Epithelial cell of proximal tubule (primary cell): ENCODE results near the gene C9orf85. TPM values are rescaled to one million over a fixed set of nuclear protein-coding genes. Genes with fewer than 3 reads are reported as not detected.

Source experiments
- DNase-seq: peaks from one replicate; pipeline ENCODE4 v3.0.0-alpha.2; 2011; ENCODE audit warnings: low read depth
- H3K4me3 ChIP-seq: 2 replicates; pipeline ENCODE4 v1.5.1; 2011; ENCODE audit warnings: low read depth, mild to moderate bottlenecking, low read length
- total RNA-seq: library from RNA; depleted of rRNA; stranded (reverse); fragments of >200 nt; gene quantifications from 2 replicates; pipeline ENCODE4 v1.2.3, GENCODE V29; 2015
- TF ChIP-seq, protein P1 (sequence below): conservative IDR thresholded peaks from 2 replicates; pipeline ENCODE4 v1.5.1; 2012; ENCODE audit warnings: low read depth, mild to moderate bottlenecking, low read length

C9orf85 gene
- total RNA-seq, 1 donor from 2014 or later, result 12.9 TPM

DNA sequence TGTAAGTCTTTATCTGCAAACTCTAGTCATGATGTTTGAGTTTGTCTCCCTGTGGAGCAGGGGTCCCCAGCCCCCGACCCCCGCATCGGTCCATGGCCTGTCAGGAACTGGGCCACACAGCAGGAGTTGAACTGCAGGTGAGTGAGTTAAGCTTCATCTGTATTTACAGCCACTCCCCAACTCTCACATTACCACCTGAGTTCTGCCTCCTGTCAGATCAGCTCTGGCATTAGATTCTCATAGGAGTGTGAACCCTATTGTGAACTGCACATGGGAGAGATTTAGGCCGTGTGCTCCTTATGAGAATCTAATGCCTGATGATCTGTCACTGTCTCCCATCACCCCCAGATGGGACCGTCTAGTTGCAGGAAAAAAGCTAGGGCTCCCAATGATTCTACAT, 7.0 kb downstream of the C9orf85 start:
- H3K4me3 ChIP-seq, result no peak overlapping the region
- DNase-seq, result no peak
- TF ChIP-seq, protein P1, sequence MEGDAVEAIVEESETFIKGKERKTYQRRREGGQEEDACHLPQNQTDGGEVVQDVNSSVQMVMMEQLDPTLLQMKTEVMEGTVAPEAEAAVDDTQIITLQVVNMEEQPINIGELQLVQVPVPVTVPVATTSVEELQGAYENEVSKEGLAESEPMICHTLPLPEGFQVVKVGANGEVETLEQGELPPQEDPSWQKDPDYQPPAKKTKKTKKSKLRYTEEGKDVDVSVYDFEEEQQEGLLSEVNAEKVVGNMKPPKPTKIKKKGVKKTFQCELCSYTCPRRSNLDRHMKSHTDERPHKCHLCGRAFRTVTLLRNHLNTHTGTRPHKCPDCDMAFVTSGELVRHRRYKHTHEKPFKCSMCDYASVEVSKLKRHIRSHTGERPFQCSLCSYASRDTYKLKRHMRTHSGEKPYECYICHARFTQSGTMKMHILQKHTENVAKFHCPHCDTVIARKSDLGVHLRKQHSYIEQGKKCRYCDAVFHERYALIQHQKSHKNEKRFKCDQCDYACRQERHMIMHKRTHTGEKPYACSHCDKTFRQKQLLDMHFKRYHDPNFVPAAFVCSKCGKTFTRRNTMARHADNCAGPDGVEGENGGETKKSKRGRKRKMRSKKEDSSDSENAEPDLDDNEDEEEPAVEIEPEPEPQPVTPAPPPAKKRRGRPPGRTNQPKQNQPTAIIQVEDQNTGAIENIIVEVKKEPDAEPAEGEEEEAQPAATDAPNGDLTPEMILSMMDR, result no peak

DNA sequence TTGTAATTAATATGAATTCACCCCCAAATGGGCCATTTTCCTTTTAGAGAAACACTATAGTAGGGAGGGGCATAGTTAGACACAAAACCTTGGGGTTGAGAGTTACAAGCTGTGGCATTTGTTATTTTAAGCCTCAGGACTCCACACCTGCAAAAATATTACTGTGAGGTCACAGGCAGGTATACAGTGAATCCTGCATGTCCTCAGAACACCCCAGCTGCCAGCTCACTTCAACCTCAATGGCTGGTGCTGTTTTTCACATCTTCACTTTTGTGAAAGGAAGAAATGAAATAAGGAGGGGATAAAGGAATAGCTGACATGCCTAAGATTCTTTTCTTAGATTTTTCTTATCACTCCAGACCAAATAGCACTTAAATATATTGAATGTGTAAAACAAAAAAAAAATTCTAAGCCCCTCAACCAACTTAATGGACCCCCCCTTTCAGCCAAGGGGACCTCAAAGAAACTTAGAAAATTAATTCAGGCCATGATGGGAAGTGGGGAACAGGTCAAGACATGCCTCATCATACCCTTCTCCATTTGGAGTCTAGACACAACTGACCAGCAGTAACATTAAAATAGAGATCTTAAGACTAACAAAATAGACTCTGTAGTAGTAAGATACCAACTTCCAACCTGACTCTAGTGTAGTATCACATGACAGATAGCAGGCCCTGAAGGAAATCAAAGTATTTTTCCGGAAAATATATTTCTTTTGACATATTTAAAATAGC, 9.2 kb downstream of the C9orf85 start:
- no peak overlapping the region for H3K4me3 ChIP-seq
- TF ChIP-seq, protein P1, result no peak
- DNase-seq, result no peak

DNA sequence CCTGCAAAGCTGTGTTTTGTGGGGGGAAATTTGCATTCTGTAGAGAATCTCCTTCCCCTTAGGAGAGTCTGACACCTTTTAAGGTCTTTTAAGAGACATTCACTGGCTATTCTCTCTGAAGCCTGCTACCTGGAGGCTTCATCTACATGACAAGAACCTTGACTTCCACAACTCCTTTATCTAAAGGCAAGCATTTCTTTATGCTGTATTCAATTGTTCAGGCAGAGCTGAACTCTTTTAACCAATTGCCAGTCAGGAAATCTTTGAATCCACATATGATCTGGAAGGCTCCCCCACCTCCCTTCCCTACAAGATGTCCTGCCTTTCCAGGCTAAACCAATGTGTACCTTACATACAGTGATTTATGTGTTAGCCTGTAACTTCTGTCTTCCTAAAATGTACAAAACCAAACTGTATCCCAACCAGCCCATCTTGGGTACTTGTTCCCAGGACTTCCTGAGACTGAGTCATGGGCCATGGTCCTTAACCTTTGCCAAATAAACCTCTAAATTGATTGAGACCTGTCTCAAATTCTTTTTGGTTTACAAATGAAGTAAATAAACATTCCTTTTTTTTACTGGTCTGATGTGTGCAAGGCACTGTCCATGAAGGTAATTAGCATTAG, 9.9 kb downstream of the C9orf85 start:
- DNase-seq, result no peak
- TF ChIP-seq, protein P1, result no peak
- H3K4me3 ChIP-seq, result no peak overlapping the region

DNA sequence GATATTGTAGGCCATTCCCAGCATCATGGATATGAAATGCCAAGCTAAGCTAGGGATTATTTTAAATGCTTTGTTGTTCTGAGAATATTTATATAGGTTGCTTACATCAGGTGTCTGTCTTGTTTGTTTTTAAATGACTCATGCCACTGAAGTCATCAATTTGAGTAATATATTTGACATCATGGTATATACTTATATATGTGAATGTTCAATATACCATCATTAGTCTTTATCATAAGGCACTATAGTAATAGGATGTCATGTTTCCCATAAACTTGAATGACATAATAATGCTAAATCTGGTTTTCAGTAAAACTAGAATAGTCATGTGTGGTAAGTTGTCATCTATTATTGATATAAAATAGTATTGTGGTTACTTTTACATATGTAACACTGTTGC, 13.1 kb downstream of the C9orf85 start:
- TF ChIP-seq, protein P1, result no peak
- H3K4me3 ChIP-seq, result no peak overlapping the region
- DNase-seq, result no peak

DNA sequence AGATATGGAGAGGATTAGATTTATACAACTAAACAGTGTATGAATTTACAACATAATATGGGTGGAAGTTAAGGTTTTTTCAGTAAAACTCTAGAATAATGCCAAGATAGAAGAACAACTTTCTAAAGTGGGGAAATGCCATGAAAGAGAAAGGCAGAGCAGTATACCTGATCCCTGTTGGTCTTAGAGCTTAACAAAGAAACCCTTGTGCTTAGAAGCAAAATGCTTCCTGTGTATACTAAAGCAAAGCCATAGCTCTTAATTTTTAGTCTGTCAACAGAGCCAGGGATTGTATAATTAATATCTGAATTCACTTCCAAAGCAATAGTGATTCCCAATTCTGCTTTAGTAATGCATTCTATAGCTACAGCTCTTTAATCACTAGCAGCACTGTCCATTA, 14.4 kb downstream of the C9orf85 start:
- TF ChIP-seq, protein P1, result no peak
- DNase-seq, result no peak
- H3K4me3 ChIP-seq, result no peak overlapping the region

DNA sequence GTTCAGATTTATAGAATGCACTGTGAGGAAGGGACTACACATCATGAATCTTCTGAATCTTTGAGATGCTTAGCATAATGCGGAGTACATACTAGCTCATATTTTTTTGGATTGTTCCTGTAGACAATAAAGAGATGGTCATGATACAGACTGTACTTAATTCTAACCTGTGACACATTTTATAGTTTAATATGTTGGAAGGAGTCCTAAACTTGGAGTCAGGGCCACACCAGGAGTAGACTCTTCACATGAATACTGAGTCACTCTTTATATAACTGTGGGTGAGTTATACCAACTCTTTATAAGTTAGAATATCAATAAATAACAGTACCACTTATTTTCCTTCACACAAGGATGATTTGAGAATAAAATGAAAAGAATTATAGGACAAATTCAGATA, 16.9 kb downstream of the C9orf85 start:
- DNase-seq, result no peak
- TF ChIP-seq, protein P1, result no peak
- H3K4me3 ChIP-seq, result no peak overlapping the region

DNA sequence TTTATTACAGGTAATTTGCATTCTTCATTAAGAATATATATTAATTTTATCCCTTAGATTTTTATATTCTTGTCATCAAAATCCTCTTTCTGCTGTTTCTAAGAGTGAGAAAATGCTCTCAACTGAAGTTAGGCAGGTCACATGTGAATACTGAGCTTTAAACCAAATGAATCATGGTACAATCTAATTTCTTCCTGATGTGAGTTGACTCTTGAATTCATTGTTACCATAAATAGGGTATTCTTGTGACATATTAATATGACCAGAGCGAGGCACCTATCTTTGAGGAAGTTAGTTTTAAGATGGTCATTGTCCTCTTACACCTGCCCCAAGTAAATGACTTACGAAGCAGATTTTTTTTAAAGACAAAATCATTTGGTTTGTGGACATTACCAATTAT, 17.4 kb downstream of the C9orf85 start:
- no peak overlapping the region for H3K4me3 ChIP-seq
- TF ChIP-seq, protein P1, result no peak
- no peak for DNase-seq
